H1 (cell line): ENCODE measurements around the gene CDYL. TPM values are rescaled to one million over a fixed set of nuclear protein-coding genes. Genes with fewer than 3 reads are reported as not detected.

Experiments
- BCL11A ChIP-seq, 2 experiments: IDR thresholded peaks; one replicate each; pipeline ENCODE4 v1.6.1; 2011; ENCODE audit warnings: low read depth in 2 of 2, low read length in 2 of 2, mild to moderate bottlenecking in 2 of 2
- CBX8 ChIP-seq: fragments of 300-800, 300-1000 bp; sonication (generic); IDR thresholded peaks from 2 replicates; pipeline ENCODE4 v1.7.1; 2016; ENCODE audit warnings: low read depth, low read length, borderline replicate concordance
- EGR1 ChIP-seq: IDR thresholded peaks from 2 replicates; pipeline ENCODE4 v1.6.1; 2011; ENCODE audit warnings: low read depth, low read length, borderline replicate concordance
- KDM1A ChIP-seq: fragments of 200-600, 300-600 bp; sonication (generic); IDR thresholded peaks from 2 replicates; pipeline ENCODE4 v1.7.1; 2016; ENCODE audit warnings: mild to moderate bottlenecking, low read length, borderline replicate concordance
- NRF1 ChIP-seq: IDR thresholded peaks from 2 replicates; pipeline ENCODE4 v1.6.1; 2011; ENCODE audit warnings: mild to moderate bottlenecking, low read depth, low read length, improper control_type of control experiment
- RFX5 ChIP-seq: IDR thresholded peaks from 2 replicates; pipeline ENCODE4 v1.6.1; 2011; ENCODE audit warnings: low read depth, low read length, improper control_type of control experiment, borderline replicate concordance
- RNF2 ChIP-seq: fragments of 200-900, 300-1000 bp; sonication (generic); IDR thresholded peaks from 2 replicates; pipeline ENCODE4 v1.7.1; 2016; ENCODE audit warnings: borderline replicate concordance, low read depth, mild to moderate bottlenecking, antibody characterized with exemption, low read length; ENCODE audit not compliant: poor library complexity, severe bottlenecking; ENCODE audit errors: missing control alignments
- RXRA ChIP-seq: IDR thresholded peaks from 2 replicates; pipeline ENCODE4 v1.6.1; 2011; ENCODE audit warnings: low read depth, mild to moderate bottlenecking, low read length, moderate library complexity; ENCODE audit not compliant: insufficient read depth
- YY1 ChIP-seq: IDR thresholded peaks from 2 replicates; pipeline ENCODE4 v1.6.1; 2011; ENCODE audit warnings: low read depth, mild to moderate bottlenecking, low read length
- ZNF274 ChIP-seq: IDR thresholded peaks from 2 replicates; pipeline ENCODE4 v1.7.0; 2012; ENCODE audit warnings: low read length, borderline replicate concordance; ENCODE audit errors: extremely low read depth
- polyA plus RNA-seq, 7 experiments: library from polyadenylated mRNA; depleted of rRNA in 3 of 7; stranded (reverse) in 5 of 7; unstranded in 2 of 7; fragments of >200 nt in 5 of 7; fragments of 200-250 nt in 2 of 7; gene quantifications; 1 replicate in 5 of 7; 2 replicates in 1 of 7; 4 replicates in 1 of 7; pipeline versions ENCODE4 v1.2.1 to v1.2.3, GENCODE V29; 2011 to 2013; ENCODE audit warnings: missing spikeins in 2 of 7, mixed read lengths in 2 of 7
- total RNA-seq: library from RNA; stranded (reverse); fragmentation: NEBNext Ultra II Directional; extraction: Animal tissue kit (Norgen Biotek cat#: 25700); gene quantifications from 2 replicates; pipeline ENCODE4 v1.2.1, GENCODE V29; 2021
- TF ChIP-seq, protein P1 (sequence below): fragments of 300-600 bp; sonication (generic); IDR thresholded peaks from 2 replicates; pipeline ENCODE4 v1.7.1; 2012; ENCODE audit warnings: low read length, moderate library complexity, mild to moderate bottlenecking, inconsistent platforms; ENCODE audit not compliant: insufficient replicate concordance

CDYL gene
- total and polyA plus RNA-seq, 2 of the 8 experiments (the other 6 are each of a cell fraction or from before 2014, with no cell fraction given): 56.4 to 119 TPM

DNA sequence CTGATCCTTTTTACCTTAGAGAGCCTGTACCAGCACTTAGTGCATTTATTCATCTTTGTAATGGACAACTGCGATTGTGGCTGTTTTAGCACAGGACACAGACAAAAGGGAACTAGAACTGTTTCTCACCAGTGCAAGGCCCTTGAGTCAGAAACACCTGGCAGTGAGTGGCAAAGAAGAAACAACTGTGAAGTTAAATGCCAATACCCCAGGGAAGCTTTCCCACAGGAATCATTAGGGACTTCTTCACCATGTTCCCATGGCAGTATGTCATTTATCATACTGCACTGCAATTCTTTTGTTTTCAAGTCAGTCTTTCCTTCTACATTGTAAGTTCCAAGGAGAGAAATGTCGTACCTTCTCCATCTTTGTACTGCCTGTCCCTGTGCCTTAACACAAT lies 28.6 kb upstream of the CDYL start (continued):
- TF ChIP-seq, protein P1, sequence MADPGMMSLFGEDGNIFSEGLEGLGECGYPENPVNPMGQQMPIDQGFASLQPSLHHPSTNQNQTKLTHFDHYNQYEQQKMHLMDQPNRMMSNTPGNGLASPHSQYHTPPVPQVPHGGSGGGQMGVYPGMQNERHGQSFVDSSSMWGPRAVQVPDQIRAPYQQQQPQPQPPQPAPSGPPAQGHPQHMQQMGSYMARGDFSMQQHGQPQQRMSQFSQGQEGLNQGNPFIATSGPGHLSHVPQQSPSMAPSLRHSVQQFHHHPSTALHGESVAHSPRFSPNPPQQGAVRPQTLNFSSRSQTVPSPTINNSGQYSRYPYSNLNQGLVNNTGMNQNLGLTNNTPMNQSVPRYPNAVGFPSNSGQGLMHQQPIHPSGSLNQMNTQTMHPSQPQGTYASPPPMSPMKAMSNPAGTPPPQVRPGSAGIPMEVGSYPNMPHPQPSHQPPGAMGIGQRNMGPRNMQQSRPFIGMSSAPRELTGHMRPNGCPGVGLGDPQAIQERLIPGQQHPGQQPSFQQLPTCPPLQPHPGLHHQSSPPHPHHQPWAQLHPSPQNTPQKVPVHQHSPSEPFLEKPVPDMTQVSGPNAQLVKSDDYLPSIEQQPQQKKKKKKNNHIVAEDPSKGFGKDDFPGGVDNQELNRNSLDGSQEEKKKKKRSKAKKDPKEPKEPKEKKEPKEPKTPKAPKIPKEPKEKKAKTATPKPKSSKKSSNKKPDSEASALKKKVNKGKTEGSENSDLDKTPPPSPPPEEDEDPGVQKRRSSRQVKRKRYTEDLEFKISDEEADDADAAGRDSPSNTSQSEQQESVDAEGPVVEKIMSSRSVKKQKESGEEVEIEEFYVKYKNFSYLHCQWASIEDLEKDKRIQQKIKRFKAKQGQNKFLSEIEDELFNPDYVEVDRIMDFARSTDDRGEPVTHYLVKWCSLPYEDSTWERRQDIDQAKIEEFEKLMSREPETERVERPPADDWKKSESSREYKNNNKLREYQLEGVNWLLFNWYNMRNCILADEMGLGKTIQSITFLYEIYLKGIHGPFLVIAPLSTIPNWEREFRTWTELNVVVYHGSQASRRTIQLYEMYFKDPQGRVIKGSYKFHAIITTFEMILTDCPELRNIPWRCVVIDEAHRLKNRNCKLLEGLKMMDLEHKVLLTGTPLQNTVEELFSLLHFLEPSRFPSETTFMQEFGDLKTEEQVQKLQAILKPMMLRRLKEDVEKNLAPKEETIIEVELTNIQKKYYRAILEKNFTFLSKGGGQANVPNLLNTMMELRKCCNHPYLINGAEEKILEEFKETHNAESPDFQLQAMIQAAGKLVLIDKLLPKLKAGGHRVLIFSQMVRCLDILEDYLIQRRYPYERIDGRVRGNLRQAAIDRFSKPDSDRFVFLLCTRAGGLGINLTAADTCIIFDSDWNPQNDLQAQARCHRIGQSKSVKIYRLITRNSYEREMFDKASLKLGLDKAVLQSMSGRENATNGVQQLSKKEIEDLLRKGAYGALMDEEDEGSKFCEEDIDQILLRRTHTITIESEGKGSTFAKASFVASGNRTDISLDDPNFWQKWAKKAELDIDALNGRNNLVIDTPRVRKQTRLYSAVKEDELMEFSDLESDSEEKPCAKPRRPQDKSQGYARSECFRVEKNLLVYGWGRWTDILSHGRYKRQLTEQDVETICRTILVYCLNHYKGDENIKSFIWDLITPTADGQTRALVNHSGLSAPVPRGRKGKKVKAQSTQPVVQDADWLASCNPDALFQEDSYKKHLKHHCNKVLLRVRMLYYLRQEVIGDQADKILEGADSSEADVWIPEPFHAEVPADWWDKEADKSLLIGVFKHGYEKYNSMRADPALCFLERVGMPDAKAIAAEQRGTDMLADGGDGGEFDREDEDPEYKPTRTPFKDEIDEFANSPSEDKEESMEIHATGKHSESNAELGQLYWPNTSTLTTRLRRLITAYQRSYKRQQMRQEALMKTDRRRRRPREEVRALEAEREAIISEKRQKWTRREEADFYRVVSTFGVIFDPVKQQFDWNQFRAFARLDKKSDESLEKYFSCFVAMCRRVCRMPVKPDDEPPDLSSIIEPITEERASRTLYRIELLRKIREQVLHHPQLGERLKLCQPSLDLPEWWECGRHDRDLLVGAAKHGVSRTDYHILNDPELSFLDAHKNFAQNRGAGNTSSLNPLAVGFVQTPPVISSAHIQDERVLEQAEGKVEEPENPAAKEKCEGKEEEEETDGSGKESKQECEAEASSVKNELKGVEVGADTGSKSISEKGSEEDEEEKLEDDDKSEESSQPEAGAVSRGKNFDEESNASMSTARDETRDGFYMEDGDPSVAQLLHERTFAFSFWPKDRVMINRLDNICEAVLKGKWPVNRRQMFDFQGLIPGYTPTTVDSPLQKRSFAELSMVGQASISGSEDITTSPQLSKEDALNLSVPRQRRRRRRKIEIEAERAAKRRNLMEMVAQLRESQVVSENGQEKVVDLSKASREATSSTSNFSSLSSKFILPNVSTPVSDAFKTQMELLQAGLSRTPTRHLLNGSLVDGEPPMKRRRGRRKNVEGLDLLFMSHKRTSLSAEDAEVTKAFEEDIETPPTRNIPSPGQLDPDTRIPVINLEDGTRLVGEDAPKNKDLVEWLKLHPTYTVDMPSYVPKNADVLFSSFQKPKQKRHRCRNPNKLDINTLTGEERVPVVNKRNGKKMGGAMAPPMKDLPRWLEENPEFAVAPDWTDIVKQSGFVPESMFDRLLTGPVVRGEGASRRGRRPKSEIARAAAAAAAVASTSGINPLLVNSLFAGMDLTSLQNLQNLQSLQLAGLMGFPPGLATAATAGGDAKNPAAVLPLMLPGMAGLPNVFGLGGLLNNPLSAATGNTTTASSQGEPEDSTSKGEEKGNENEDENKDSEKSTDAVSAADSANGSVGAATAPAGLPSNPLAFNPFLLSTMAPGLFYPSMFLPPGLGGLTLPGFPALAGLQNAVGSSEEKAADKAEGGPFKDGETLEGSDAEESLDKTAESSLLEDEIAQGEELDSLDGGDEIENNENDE: no peak
- TF ChIP-seq NRF1: no peak
- no peak for TF ChIP-seq ZNF274
- TF ChIP-seq YY1: no peak
- TF ChIP-seq RFX5: no peak
- TF ChIP-seq RXRA: no peak
- TF ChIP-seq CBX8: no peak
- no peak for TF ChIP-seq BCL11A (IDR thresholded peaks at IDR 0.05; ENCODE audit: low read depth in 2 of 2, low read length in 2 of 2)
- TF ChIP-seq RNF2: no peak
- TF ChIP-seq KDM1A: no peak
- TF ChIP-seq EGR1: no peak
- TF ChIP-seq, all 59 proteins: peak for 0
